DOHH2 (cell line): ENCODE data around the gene GLYATL1B.

ENCODE experiments used
- CTCF ChIP-seq: fragments of 200-600 bp; sonication (generic); IDR thresholded peaks from one replicate; pipeline ENCODE4 v1.5.1; 2014; ENCODE audit warnings: antibody characterized with exemption, mild to moderate bottlenecking, low read depth, low read length; ENCODE audit not compliant: poor library complexity, severe bottlenecking
- EZH2phosphoT487 ChIP-seq: fragments of 200-600 bp; sonication (generic); IDR thresholded peaks from 2 replicates; pipeline ENCODE4 v1.6.1; 2017; ENCODE audit warnings: borderline replicate concordance, mild to moderate bottlenecking, antibody characterized with exemption, low read length, moderate library complexity, mixed read lengths

DNA sequence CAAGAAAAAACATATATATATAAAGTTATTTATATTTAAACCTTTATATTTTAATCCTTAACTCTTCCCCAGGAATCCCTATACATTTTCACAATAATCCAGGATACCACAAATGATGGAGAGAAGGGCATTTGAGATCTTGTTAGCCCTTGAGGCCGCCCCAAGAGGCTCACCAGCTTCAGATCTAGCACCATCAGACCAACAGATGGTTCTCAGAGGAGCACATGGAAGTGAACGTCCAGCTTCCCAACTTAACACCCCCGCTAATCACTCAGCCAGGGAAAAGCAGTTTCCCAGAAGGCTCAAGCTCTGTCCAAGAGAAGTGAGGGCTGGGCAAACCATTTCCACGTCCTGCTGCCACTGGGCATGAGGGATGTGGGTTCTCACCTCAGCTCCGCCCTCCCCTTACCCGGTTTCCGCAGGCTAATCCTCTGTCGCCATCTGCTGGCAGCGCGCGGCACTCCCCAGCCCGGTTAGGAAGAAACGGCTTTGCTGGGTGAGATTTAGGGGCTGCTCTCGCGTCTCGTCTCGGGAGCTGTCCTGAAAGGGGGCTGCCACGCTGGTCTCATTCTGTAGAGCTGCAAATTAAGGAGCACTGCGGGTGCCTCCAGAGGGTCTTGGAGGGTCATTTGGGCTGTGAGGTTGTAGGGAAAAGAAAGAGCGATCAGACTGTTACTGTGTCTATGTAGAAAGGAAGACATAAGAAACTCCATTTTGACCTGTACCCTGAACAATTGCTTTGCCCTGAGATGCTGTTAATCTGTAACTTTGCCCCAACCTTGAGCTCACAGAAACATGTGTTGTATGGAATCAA lies 49.7 kb downstream of the GLYATL1B start:
- peak; percentile 97 for TF ChIP-seq CTCF
- TF ChIP-seq EZH2phosphoT487, result no peak
